HEK293 (cell line): ENCODE results near the gene DENND1C.

Source experiments
- EGR2 ChIP-seq: fragments of 450-650 bp; formaldehyde crosslinking; IDR thresholded peaks from 2 replicates; pipeline ENCODE4 v1.5.1; 2016; ENCODE audit warnings: low read depth, missing biosample characterization, missing genetic modification characterization
- HOXC10 ChIP-seq: sonication (generic); formaldehyde crosslinking; IDR thresholded peaks from 2 replicates; pipeline ENCODE4 v1.8.1; 2023; ENCODE audit warnings: mild to moderate bottlenecking, missing genetic modification reagents
- KLF1 ChIP-seq: fragments of 450-650 bp; formaldehyde crosslinking; IDR thresholded peaks from 2 replicates; pipeline ENCODE4 v1.5.1; 2016; ENCODE audit warnings: missing biosample characterization, missing genetic modification characterization
- KLF8 ChIP-seq: fragments of 450-650 bp; formaldehyde crosslinking; IDR thresholded peaks from 2 replicates; pipeline ENCODE4 v1.5.1; 2016; ENCODE audit warnings: missing biosample characterization, missing genetic modification characterization
- KLF9 ChIP-seq: fragments of 450-650 bp; formaldehyde crosslinking; IDR thresholded peaks from 2 replicates; pipeline ENCODE4 v1.5.1; 2016; ENCODE audit warnings: missing biosample characterization, missing genetic modification characterization, low read depth
- MZF1 ChIP-seq: fragments of 450-650 bp; formaldehyde crosslinking; IDR thresholded peaks from 2 replicates; pipeline ENCODE4 v1.5.1; 2017; ENCODE audit warnings: missing biosample characterization, missing genetic modification characterization, borderline replicate concordance
- SCRT1 ChIP-seq: fragments of 450-650 bp; formaldehyde crosslinking; IDR thresholded peaks from 2 replicates; pipeline ENCODE4 v1.5.1; 2016; ENCODE audit warnings: missing biosample characterization, missing genetic modification characterization, borderline replicate concordance
- SP7 ChIP-seq: fragments of 450-650 bp; formaldehyde crosslinking; IDR thresholded peaks from 2 replicates; pipeline ENCODE4 v1.5.1; 2016; ENCODE audit warnings: missing biosample characterization, missing genetic modification characterization
- ZBTB48 ChIP-seq: fragments of 450-650 bp; formaldehyde crosslinking; IDR thresholded peaks from 2 replicates; pipeline ENCODE4 v1.5.1; 2016; ENCODE audit warnings: missing biosample characterization, missing genetic modification characterization
- ZFHX2 ChIP-seq: fragments of 450-650 bp; formaldehyde crosslinking; conservative IDR thresholded peaks from 2 replicates; pipeline ENCODE4 v1.5.1; 2016; ENCODE audit warnings: missing biosample characterization, missing genetic modification characterization
- ZFP37 ChIP-seq: fragments of 450-650 bp; formaldehyde crosslinking; IDR thresholded peaks from 2 replicates; pipeline ENCODE4 v1.5.1; 2016; ENCODE audit warnings: missing biosample characterization, missing genetic modification characterization
- ZFP69B ChIP-seq: fragments of 450-650 bp; formaldehyde crosslinking; IDR thresholded peaks from 2 replicates; pipeline ENCODE4 v1.5.1; 2016; ENCODE audit warnings: missing biosample characterization, missing genetic modification characterization
- ZNF132 ChIP-seq: fragments of 450-650 bp; formaldehyde crosslinking; IDR thresholded peaks from 2 replicates; pipeline ENCODE4 v1.5.1; 2017; ENCODE audit warnings: missing biosample characterization, missing genetic modification characterization, borderline replicate concordance
- ZNF133 ChIP-seq: fragments of 450-650 bp; formaldehyde crosslinking; IDR thresholded peaks from 2 replicates; pipeline ENCODE4 v1.5.1; 2016; ENCODE audit warnings: missing biosample characterization, missing genetic modification characterization
- ZNF155 ChIP-seq: fragments of 450-650 bp; formaldehyde crosslinking; IDR thresholded peaks from 2 replicates; pipeline ENCODE4 v1.5.1; 2016; ENCODE audit warnings: missing biosample characterization, missing genetic modification characterization
- ZNF175 ChIP-seq: fragments of 450-650 bp; formaldehyde crosslinking; IDR thresholded peaks from 2 replicates; pipeline ENCODE4 v1.5.1; 2016; ENCODE audit warnings: missing biosample characterization, missing genetic modification characterization
- ZNF19 ChIP-seq: fragments of 450-650 bp; formaldehyde crosslinking; IDR thresholded peaks from 2 replicates; pipeline ENCODE4; 2016; ENCODE audit warnings: missing biosample characterization, missing genetic modification characterization, low read depth
- ZNF221 ChIP-seq: fragments of 450-650 bp; formaldehyde crosslinking; IDR thresholded peaks from 2 replicates; pipeline ENCODE4 v1.5.1; 2017; ENCODE audit warnings: missing biosample characterization, missing genetic modification characterization, borderline replicate concordance
- ZNF266 ChIP-seq: fragments of 450-650 bp; formaldehyde crosslinking; IDR thresholded peaks from 2 replicates; pipeline ENCODE4 v1.5.1; 2016; ENCODE audit warnings: missing biosample characterization, missing genetic modification characterization, low read depth
- ZNF335 ChIP-seq: fragments of 450-650 bp; formaldehyde crosslinking; conservative IDR thresholded peaks from 2 replicates; pipeline ENCODE4 v1.5.1; 2016; ENCODE audit warnings: missing biosample characterization, missing genetic modification characterization
- ZNF366 ChIP-seq: fragments of 450-650 bp; formaldehyde crosslinking; conservative IDR thresholded peaks from 2 replicates; pipeline ENCODE4 v1.5.1; 2016; ENCODE audit warnings: missing biosample characterization, missing genetic modification characterization
- ZNF394 ChIP-seq: fragments of 450-650 bp; formaldehyde crosslinking; IDR thresholded peaks from 2 replicates; pipeline ENCODE4 v1.5.1; 2016; ENCODE audit warnings: missing biosample characterization, missing genetic modification characterization, mild to moderate bottlenecking, moderate library complexity, borderline replicate concordance
- ZNF544 ChIP-seq: fragments of 450-650 bp; formaldehyde crosslinking; IDR thresholded peaks from 2 replicates; pipeline ENCODE4 v1.5.0; 2017; ENCODE audit warnings: missing biosample characterization, missing genetic modification characterization
- ZNF548 ChIP-seq: fragments of 450-650 bp; formaldehyde crosslinking; IDR thresholded peaks from 2 replicates; pipeline ENCODE4 v1.5.1; 2016; ENCODE audit warnings: missing biosample characterization, missing genetic modification characterization
- ZNF600 ChIP-seq: fragments of 450-650 bp; formaldehyde crosslinking; IDR thresholded peaks from 2 replicates; pipeline ENCODE4 v1.5.1; 2016; ENCODE audit warnings: missing biosample characterization, missing genetic modification characterization
- ZNF654 ChIP-seq: fragments of 450-650 bp; formaldehyde crosslinking; IDR thresholded peaks from 2 replicates; pipeline ENCODE4 v1.5.1; 2016; ENCODE audit warnings: low read depth, missing biosample characterization, missing genetic modification characterization
- ZNF701 ChIP-seq: fragments of 450-650 bp; formaldehyde crosslinking; IDR thresholded peaks from 2 replicates; pipeline ENCODE4 v1.5.1; 2016; ENCODE audit warnings: missing biosample characterization, missing genetic modification characterization
- ZNF785 ChIP-seq: fragments of 450-650 bp; formaldehyde crosslinking; IDR thresholded peaks from 2 replicates; pipeline ENCODE4 v1.5.1; 2016; ENCODE audit warnings: missing biosample characterization, missing genetic modification characterization
- ZNF792 ChIP-seq: fragments of 450-650 bp; formaldehyde crosslinking; IDR thresholded peaks from 2 replicates; pipeline ENCODE4 v1.5.1; 2016; ENCODE audit warnings: missing biosample characterization, missing genetic modification characterization
- ZSCAN30 ChIP-seq: fragments of 450-650 bp; IDR thresholded peaks from 2 replicates; pipeline ENCODE4 v1.5.1; 2018; ENCODE audit warnings: missing biosample characterization, mild to moderate bottlenecking, missing genetic modification characterization, moderate library complexity
- ZXDB ChIP-seq: fragments of 450-650 bp; formaldehyde crosslinking; IDR thresholded peaks from 2 replicates; pipeline ENCODE4 v1.5.1; 2016; ENCODE audit warnings: missing biosample characterization, missing genetic modification characterization
- TF ChIP-seq, protein P1 (sequence below): fragments of 450-650 bp; formaldehyde crosslinking; IDR thresholded peaks from 2 replicates; pipeline ENCODE4 v1.5.1; 2016; ENCODE audit warnings: missing biosample characterization, missing genetic modification characterization
- TF ChIP-seq, protein P2 (sequence below): fragments of 450-650 bp; formaldehyde crosslinking; IDR thresholded peaks from 2 replicates; pipeline ENCODE4 v1.5.1; 2016; ENCODE audit warnings: missing biosample characterization, missing genetic modification characterization
- TF ChIP-seq, protein P3 (sequence below): fragments of 450-650 bp; formaldehyde crosslinking; IDR thresholded peaks from 2 replicates; pipeline ENCODE4 v1.5.0; 2017; ENCODE audit warnings: missing biosample characterization, missing genetic modification characterization, borderline replicate concordance
- TF ChIP-seq, protein P4 (sequence below): fragments of 450-650 bp; formaldehyde crosslinking; IDR thresholded peaks from 2 replicates; pipeline ENCODE4 v1.5.1; 2016; ENCODE audit warnings: missing biosample characterization, missing genetic modification characterization

The DENND1C gene

DNA sequence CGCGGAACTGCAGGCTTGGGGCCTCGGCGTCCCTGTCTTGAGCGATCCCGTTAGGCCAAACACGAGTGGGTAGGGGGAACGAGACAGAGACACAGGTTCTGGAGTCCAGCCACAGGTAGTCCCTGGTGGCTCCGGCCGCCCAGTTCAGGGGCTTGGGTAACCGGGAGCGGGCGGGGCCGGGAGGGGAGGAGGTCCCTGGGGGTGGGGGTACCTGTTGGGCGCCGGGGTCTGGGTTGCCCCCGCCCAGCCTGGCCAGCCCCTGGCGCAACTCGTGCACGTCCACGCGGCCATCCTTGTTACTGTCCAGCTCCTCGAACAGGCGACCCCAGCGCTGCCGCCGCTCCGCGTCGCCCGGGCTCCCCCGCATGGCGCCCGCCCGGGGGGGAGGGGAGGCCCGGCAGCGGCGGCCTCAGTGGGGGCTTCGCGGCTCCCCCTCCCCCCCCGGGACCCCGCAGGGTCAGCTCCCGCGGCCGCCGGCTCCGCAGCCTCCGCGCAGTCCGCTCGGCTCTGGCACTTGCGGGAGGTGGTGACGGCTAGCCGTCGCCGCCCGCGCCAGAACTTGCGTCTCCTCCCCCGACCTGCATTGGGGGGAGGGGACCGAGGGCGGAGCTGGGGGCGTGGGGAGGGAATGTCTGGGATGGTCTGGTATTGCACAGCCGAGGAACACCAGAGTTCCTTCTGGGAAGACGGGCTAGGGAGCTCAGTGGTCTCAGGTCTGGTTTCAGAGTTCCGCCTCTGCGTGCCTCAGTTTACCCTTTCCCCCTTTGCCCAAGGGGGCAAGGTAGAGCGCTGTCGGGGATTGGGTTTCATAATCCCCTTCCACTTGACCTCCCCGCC, 22.1 kb downstream of the DENND1C start, which contains the start of gene SLC25A23 (continued):
- TF ChIP-seq EGR2 (peak; percentile 66), ZNF654 (tag by site-specific recombination) (no peak), ZNF132 (tag by site-specific recombination) (no peak), ZNF394 (tag by site-specific recombination) (no peak), ZNF19 (tag by site-specific recombination) (no peak), ZNF221 (tag by site-specific recombination) (no peak), ZFP69B (no peak), ZNF155 (no peak), KLF1 (tag by site-specific recombination) (peak; percentile 88; the same call in 1 of the 2 replicates), ZNF133 (tag by site-specific recombination) (0 out of 2 replicates have a peak, but pooled peaks have one; percentile 20), HOXC10 (CRISPR knock-in tag) (no peak), ZNF544 (tag by site-specific recombination) (no peak), ZNF701 (tag by site-specific recombination) (no peak), ZNF792 (tag by site-specific recombination) (no peak), ZNF335 (tag by site-specific recombination) (peak; percentile 59), SCRT1 (tag by site-specific recombination) (0 out of 2 replicates have a peak, but pooled peaks have one; percentile 4), KLF8 (no peak), ZSCAN30 (tag by site-specific recombination) (peak; percentile 30; the same call in 1 of the 2 replicates), ZNF266 (tag by site-specific recombination) (no peak), ZBTB48 (peak; percentile 97), ZNF366 (tag by site-specific recombination) (no peak), ZNF175 (tag by site-specific recombination) (no peak), ZFP37 (tag by site-specific recombination) (no peak), ZNF785 (tag by site-specific recombination) (no peak), SP7 (no peak), ZFHX2 (tag by site-specific recombination) (peak; percentile 86), KLF9 (tag by site-specific recombination) (peak; percentile 96; the same call in 1 of the 2 replicates), MZF1 (tag by site-specific recombination) (0 out of 2 replicates have a peak, but pooled peaks have one; percentile 66), ZNF600 (tag by site-specific recombination) (peak; percentile 72), ZNF548 (tag by site-specific recombination) (no peak), ZXDB (tag by site-specific recombination) (no peak)
- TF ChIP-seq, protein P1, sequence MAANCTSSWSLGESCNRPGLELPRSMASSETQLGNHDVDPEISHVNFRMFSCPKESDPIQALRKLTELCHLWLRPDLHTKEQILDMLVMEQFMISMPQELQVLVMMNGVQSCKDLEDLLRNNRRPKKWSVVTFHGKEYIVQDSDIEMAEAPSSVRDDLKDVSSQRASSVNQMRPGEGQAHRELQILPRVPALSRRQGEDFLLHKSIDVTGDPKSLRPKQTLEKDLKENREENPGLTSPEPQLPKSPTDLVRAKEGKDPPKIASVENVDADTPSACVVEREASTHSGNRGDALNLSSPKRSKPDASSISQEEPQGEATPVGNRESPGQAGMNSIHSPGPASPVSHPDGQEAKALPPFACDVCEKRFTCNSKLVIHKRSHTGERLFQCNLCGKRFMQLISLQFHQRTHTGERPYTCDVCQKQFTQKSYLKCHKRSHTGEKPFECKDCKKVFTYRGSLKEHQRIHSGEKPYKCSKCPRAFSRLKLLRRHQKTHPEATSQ (tag by site-specific recombination): no peak
- TF ChIP-seq, protein P2, sequence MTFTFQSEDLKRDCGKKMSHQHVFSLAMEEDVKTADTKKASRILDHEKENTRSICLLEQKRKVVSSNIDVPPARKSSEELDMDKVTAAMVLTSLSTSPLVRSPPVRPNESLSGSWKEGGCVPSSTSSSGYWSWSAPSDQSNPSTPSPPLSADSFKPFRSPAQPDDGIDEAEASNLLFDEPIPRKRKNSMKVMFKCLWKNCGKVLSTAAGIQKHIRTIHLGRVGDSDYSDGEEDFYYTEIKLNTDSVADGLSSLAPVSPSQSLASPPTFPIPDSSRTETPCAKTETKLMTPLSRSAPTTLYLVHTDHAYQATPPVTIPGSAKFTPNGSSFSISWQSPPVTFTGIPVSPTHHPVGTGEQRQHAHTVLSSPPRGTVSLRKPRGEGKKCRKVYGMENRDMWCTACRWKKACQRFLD: no peak
- TF ChIP-seq, protein P3, sequence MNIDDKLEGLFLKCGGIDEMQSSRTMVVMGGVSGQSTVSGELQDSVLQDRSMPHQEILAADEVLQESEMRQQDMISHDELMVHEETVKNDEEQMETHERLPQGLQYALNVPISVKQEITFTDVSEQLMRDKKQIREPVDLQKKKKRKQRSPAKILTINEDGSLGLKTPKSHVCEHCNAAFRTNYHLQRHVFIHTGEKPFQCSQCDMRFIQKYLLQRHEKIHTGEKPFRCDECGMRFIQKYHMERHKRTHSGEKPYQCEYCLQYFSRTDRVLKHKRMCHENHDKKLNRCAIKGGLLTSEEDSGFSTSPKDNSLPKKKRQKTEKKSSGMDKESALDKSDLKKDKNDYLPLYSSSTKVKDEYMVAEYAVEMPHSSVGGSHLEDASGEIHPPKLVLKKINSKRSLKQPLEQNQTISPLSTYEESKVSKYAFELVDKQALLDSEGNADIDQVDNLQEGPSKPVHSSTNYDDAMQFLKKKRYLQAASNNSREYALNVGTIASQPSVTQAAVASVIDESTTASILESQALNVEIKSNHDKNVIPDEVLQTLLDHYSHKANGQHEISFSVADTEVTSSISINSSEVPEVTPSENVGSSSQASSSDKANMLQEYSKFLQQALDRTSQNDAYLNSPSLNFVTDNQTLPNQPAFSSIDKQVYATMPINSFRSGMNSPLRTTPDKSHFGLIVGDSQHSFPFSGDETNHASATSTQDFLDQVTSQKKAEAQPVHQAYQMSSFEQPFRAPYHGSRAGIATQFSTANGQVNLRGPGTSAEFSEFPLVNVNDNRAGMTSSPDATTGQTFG (tag by site-specific recombination): no peak
- TF ChIP-seq, protein P4, sequence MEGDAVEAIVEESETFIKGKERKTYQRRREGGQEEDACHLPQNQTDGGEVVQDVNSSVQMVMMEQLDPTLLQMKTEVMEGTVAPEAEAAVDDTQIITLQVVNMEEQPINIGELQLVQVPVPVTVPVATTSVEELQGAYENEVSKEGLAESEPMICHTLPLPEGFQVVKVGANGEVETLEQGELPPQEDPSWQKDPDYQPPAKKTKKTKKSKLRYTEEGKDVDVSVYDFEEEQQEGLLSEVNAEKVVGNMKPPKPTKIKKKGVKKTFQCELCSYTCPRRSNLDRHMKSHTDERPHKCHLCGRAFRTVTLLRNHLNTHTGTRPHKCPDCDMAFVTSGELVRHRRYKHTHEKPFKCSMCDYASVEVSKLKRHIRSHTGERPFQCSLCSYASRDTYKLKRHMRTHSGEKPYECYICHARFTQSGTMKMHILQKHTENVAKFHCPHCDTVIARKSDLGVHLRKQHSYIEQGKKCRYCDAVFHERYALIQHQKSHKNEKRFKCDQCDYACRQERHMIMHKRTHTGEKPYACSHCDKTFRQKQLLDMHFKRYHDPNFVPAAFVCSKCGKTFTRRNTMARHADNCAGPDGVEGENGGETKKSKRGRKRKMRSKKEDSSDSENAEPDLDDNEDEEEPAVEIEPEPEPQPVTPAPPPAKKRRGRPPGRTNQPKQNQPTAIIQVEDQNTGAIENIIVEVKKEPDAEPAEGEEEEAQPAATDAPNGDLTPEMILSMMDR (tag by site-specific recombination): no peak
